AG09309 (cell line): Measurements from ENCODE around the gene KCNH1.
"Not testable (repeated sequence)": the region's sequence is repeated elsewhere in the genome, so short reads cannot be mapped to it uniquely, and the experiment has no call there.

Source experiments
- DNase-seq: peaks from one replicate; pipeline ENCODE4 v3.0.0-alpha.2; 2010; ENCODE audit warnings: low read depth
- H3K4me3 ChIP-seq: 2 replicates; pipeline ENCODE4 v1.5.1; 2011; ENCODE audit warnings: mild to moderate bottlenecking, low read depth, low read length, moderate library complexity; ENCODE audit not compliant: control insufficient read depth
- TF ChIP-seq, protein P1 (sequence below): IDR thresholded peaks from 2 replicates; pipeline ENCODE4 v1.5.1; 2011; ENCODE audit warnings: mild to moderate bottlenecking, low read depth, low read length, inconsistent platforms; ENCODE audit not compliant: insufficient read depth, control insufficient read depth; ENCODE audit errors: missing control alignments

KCNH1 gene

DNA sequence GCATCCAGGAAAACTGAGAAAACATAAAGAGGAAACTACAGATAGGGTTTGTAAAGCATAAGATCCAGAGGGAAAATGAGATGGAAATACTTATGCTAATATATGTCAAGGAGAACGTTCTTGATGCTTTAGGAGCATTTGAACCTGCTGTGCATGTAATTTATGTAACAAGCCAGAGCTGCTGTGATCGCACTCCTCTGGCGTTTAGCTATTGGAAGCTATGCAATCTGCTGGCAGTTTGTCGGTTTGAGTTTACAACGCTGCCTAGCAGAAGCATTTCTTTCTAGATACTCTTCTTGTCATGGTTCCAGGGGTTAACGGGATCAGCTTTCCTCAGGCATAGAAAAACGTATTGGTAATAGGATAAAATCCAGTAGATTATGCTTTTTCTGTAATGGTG, 182.7 kb downstream of the KCNH1 start:
- no peak overlapping the region for H3K4me3 ChIP-seq
- no peak for DNase-seq
- TF ChIP-seq, protein P1, sequence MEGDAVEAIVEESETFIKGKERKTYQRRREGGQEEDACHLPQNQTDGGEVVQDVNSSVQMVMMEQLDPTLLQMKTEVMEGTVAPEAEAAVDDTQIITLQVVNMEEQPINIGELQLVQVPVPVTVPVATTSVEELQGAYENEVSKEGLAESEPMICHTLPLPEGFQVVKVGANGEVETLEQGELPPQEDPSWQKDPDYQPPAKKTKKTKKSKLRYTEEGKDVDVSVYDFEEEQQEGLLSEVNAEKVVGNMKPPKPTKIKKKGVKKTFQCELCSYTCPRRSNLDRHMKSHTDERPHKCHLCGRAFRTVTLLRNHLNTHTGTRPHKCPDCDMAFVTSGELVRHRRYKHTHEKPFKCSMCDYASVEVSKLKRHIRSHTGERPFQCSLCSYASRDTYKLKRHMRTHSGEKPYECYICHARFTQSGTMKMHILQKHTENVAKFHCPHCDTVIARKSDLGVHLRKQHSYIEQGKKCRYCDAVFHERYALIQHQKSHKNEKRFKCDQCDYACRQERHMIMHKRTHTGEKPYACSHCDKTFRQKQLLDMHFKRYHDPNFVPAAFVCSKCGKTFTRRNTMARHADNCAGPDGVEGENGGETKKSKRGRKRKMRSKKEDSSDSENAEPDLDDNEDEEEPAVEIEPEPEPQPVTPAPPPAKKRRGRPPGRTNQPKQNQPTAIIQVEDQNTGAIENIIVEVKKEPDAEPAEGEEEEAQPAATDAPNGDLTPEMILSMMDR = no peak

DNA sequence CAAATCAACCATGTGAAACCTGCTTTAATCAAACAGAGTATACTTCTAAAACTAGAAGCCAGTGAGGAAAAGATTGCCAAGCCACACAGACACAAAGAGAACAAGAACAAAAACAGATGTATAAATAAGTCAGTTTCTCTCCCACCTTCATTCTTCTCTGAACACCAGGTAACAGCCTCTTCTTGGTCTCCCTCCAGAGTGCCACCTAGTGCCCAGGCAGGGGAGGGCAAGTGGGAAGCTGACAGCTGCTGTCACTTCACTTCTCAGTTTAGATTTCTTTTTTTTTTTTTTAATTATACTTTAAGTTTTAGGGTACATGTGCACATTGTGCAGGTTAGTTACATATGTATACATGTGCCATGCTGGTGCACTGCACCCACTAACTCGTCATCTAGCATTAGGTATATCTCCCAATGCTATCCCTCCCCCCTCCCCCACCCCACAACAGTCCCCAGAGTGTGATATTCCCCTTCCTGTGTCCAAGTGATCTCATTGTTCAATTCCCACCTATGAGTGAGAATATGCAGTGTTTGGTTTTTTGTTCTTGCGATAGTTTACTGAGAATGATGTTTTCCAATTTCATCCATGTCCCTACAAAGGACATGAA, 183.9 kb downstream of the KCNH1 start:
- not testable (repeated sequence) for DNase-seq, H3K4me3 ChIP-seq
- TF ChIP-seq, protein P1 = peak; percentile 81

DNA sequence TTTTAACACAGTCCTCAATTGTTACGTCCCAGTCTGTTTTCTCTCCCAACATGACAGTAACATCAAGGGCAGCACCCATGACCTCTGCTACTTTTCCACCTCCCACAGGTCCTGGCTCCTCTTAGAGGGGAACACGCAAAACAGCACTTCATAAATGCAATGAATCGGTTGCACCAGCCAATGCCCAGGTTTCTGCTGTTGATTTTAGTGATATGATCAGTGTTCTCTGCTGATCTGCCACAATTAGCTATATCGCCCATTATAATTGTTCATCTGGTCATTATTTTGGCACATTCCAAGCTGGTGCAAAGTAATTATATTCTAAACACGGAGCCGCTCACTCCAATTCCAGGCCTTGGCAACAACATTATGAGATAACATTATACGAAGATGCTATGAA, 184.5 kb downstream of the KCNH1 start:
- TF ChIP-seq, protein P1 = no peak
- no peak for DNase-seq
- no peak overlapping the region for H3K4me3 ChIP-seq

DNA sequence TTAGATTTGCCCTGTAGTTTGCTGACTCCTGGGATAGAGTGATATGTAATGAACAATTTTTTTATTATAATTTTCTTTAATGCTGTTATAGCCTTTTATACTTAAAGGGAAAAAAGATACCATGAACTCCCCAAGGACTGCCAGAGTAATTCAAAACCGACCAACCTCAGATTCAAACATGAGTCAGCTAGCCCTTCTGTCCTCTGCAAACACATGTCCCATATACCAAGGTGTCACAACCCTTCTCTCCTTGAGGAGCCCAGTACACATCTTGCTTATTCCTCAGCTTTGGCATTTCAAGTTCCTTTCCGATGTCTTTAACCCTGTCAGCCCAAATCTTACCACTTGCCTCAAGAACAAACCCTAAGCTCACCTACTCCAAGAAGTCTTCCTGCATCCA, 184.9 kb downstream of the KCNH1 start:
- no peak overlapping the region for H3K4me3 ChIP-seq
- DNase-seq = no peak
- TF ChIP-seq, protein P1 = no peak

DNA sequence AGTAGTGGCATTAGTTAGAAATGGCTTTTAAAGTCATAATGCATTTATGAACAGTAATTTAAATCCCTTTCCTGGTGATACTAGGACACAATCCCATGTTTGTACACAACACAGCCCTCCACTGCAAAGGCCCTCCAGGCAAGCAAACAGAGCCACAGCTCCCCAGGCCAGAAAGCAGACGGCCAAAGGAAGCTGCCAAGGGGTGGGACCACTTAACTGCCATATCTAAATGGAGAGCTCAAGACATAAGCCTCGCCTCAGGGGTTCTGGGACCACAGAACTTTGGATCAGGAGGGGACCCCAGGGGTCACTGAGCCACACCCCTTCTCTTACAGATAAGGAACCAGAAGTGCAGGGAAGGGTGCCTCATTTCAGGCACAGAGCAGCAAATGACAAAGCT, 189.7 kb downstream of the KCNH1 start:
- no peak overlapping the region for H3K4me3 ChIP-seq
- TF ChIP-seq, protein P1 = no peak
- DNase-seq = no peak

DNA sequence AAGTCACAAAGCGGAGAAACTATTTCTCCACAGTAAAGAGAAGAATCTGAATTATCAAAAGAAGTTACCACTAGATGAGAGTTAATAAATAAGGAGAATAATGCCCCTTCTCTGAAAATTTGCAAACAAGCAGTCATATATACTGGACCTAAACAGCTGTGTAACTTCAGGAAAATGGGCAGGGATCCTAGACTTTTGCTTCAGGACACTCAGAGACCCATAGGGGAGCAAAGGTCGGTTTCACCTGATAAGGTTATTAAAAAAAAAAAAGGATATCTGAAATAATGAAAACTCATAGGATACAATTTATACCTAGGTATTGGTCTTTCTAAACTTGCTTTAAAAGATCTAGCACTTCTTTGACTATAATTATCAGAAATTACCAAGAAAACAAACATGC, 191.4 kb downstream of the KCNH1 start:
- no peak for DNase-seq
- TF ChIP-seq, protein P1 = no peak
- no peak overlapping the region for H3K4me3 ChIP-seq
